Activated effector memory CD4-positive, alpha-beta T cell treated with anti-CD3 and anti-CD28 coated beads, Interleukin-2, amount 50 U/mL, for 16 hours (primary cell): ENCODE data around the gene NFASC.

Source experiments
- DNase-seq: peaks from one replicate; pipeline ENCODE4 v3.0.0-alpha.2; 2020

Gene NFASC

GRCh38 chr1:205068457-205069040, 197.9 kb downstream of the NFASC start:
- no peak for DNase-seq

- no peak for DNase-seq
Observed at GRCh38 chr1:205069371-205070125, 198.9 kb downstream of the NFASC start.

- DNase-seq = no peak
Observed at GRCh38 chr1:205071028-205071409, 200.4 kb downstream of the NFASC start.

DNA sequence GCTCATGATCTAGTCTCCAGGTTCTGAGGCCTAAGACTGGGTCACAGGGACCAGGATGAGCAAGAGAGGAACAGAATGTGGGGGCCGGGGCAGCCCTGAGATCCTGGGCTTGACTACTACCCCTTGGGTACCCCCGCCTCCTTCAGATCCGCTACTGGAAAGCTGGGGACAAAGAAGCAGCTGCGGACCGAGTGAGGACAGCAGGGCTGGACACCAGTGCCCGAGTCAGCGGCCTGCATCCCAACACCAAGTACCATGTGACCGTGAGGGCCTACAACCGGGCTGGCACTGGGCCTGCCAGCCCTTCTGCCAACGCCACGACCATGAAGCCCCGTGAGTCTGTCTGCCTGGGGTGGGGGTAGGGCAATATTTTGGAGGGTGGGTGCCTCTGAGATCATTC, 201.1 kb downstream of the NFASC start:
- DNase-seq = no peak

DNA sequence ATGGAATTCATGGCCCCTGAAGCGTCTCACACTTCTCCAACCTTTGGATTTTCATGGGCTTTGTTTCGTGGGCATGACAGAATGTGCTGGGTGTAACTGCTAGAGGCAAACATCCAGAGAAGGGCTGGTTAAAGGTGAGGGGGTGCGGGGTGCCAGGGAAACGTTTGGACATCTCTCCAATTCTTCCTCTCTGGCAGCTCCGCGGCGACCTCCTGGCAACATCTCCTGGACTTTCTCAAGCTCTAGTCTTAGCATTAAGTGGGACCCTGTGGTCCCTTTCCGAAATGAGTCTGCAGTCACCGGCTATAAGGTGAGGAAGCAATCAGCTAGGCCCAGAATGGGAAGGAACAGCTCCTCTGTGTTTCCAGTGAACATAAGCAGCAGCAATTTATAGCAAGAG, 201.6 kb downstream of the NFASC start:
- no peak for DNase-seq
